Neural crest cell (in vitro differentiated cells): ENCODE results near the gene ARRDC3. TPM values are rescaled to one million over a fixed set of nuclear protein-coding genes. Genes with fewer than 3 reads are reported as not detected.
"Not testable (repeated sequence)": the region's sequence is repeated elsewhere in the genome, so short reads cannot be mapped to it uniquely, and the experiment has no call there.

ENCODE experiments used
- DNase-seq: peaks from one replicate; pipeline ENCODE4 v3.0.0; 2021; ENCODE audit warnings: low read depth, mixed read lengths, low spot score
- H3K27ac Mint-ChIP-seq: one replicate; pipeline ENCODE4 v1.8.0; 2021; ENCODE audit warnings: mild to moderate bottlenecking, mixed read lengths; ENCODE audit not compliant: unreplicated experiment
- H3K27me3 Mint-ChIP-seq: 2 replicates; pipeline ENCODE4 v1.8.0; 2021; ENCODE audit warnings: low read depth, mild to moderate bottlenecking, mixed read lengths
- H3K36me3 Mint-ChIP-seq: 2 replicates; pipeline ENCODE4 v1.8.0; 2021; ENCODE audit warnings: low read depth, mild to moderate bottlenecking, mixed read lengths
- H3K4me1 Mint-ChIP-seq: 2 replicates; pipeline ENCODE4 v1.8.0; 2021; ENCODE audit warnings: mixed read lengths
- H3K4me3 Mint-ChIP-seq: one replicate; pipeline ENCODE4 v1.8.0; 2021; ENCODE audit warnings: mild to moderate bottlenecking, mixed read lengths
- H3K9me3 Mint-ChIP-seq: 2 replicates; pipeline ENCODE4 v1.8.0; 2021; ENCODE audit warnings: mixed read lengths
- CTCF ChIP-seq: fragments of 200-600 bp; sonication (generic); conservative IDR thresholded peaks from 2 replicates; pipeline ENCODE4 v1.5.0; 2021; ENCODE audit warnings: antibody characterized with exemption, mild to moderate bottlenecking
- total RNA-seq: library from RNA; stranded (reverse); gene quantifications from 2 replicates; pipeline ENCODE4 v1.2.1, GENCODE V29; 2021

Gene ARRDC3
- total RNA-seq, 1 donor from 2014 or later = 59.7 TPM

DNA sequence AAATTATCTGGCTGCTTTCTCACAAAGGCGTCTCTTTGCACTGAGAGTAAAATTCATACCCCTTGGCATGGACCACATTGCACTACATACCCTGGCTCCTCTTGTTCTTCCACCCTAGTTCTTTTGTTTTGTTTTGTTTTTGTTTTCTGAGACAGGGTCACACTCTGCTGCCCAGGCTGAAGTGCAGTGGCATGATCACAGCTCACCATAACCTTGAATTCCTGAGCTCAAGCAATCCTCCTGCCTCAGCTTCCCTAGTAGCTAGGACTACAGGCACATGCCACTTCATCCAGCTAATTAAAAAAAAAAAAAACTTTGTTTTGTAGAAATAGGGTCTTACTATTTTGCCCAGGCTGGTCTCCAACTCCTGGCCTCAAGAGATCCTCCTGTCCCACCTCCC is 51.4 kb downstream of the ARRDC3 start:
- no peak for DNase-seq
- Mint-ChIP-seq H3K27ac (no peak overlapping the region), H3K36me3 (no peaks in the 10 kb centered on the region), H3K4me1 (peaks cover 5% of the 10 kb centered on the region), H3K9me3 (no peaks in the 10 kb centered on the region), H3K4me3 (no peak overlapping the region), H3K27me3 (no peaks in the 10 kb centered on the region)
- TF ChIP-seq CTCF = no peak

- H3K27me3 Mint-ChIP-seq = no peaks in the 10 kb centered on the region
- TF ChIP-seq CTCF = no peak
- H3K36me3 Mint-ChIP-seq = no peaks in the 10 kb centered on the region
- H3K27ac Mint-ChIP-seq = no peak overlapping the region
- no peak for DNase-seq
- no peak overlapping the region for H3K4me3 Mint-ChIP-seq
- peaks cover 9% of the 10 kb centered on the region for H3K4me1 Mint-ChIP-seq
- no peaks in the 10 kb centered on the region for H3K9me3 Mint-ChIP-seq
Observed at GRCh38 chr5:91329283-91329682, 53.8 kb downstream of the ARRDC3 start.

GRCh38 chr5:91328743-91329142 is 54.4 kb downstream of the ARRDC3 start:
- Mint-ChIP-seq H3K4me1 (peaks cover 13% of the 10 kb centered on the region), H3K36me3 (no peaks in the 10 kb centered on the region), H3K9me3 (no peaks in the 10 kb centered on the region), H3K27me3 (no peaks in the 10 kb centered on the region), H3K27ac (no peak overlapping the region), H3K4me3 (no peak overlapping the region)
- DNase-seq = no peak
- no peak for TF ChIP-seq CTCF

DNA sequence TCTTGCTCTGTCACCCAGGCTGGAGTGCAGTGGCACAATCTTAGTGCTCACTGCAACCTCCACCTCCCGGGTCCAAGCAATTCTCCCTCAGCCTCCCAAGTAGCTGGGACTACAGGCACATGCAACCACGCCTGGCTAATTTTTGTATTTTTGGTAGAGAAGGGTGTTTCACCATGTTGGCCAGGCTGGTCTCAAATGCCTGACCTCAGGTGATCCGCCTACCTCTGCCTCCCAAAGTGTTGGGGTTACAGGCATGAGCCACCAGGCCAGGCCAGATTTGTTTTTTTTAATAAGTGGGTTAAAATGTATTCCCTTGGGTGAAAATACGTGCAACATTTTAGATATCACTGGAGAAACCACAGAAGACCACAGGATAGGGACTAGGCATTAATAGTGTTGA is 60.1 kb downstream of the ARRDC3 start:
- not testable (repeated sequence) for H3K4me1 Mint-ChIP-seq, H3K9me3 Mint-ChIP-seq, H3K36me3 Mint-ChIP-seq, H3K27me3 Mint-ChIP-seq, DNase-seq, H3K4me3 Mint-ChIP-seq, H3K27ac Mint-ChIP-seq

DNA sequence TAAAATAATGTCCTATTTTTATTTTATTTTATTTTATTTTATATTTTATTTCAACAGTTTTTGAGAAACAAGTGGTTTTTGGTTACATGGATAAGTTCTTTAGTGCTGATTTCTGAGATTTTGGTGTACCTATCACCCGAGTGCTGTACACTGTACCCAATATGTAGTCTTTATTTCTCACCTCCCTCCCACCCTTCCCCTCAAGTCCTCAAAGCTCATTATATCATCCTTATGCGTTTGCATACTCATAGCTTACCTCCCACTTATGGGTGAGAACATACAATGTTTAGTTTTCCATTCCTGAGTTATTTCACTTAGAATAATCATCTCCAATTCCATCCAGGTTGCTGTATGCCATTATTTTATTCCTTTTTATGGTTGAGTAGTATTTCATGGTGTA is 63.5 kb downstream of the ARRDC3 start:
- no peak overlapping the region for H3K27ac Mint-ChIP-seq
- H3K4me3 Mint-ChIP-seq = no peak overlapping the region
- no peak for TF ChIP-seq CTCF
- peaks cover 9% of the 10 kb centered on the region for H3K4me1 Mint-ChIP-seq
- H3K9me3 Mint-ChIP-seq = no peaks in the 10 kb centered on the region
- no peaks in the 10 kb centered on the region for H3K36me3 Mint-ChIP-seq
- H3K27me3 Mint-ChIP-seq = no peaks in the 10 kb centered on the region
- DNase-seq = no peak

- no peak overlapping the region for H3K4me3 Mint-ChIP-seq
- H3K9me3 Mint-ChIP-seq = no peaks in the 10 kb centered on the region
- no peaks in the 10 kb centered on the region for H3K27me3 Mint-ChIP-seq
- no peak for DNase-seq
- H3K4me1 Mint-ChIP-seq = peaks cover 13% of the 10 kb centered on the region
- no peak for TF ChIP-seq CTCF
- H3K36me3 Mint-ChIP-seq = no peaks in the 10 kb centered on the region
- H3K27ac Mint-ChIP-seq = no peak overlapping the region
Observed at GRCh38 chr5:91318724-91319123, 64.4 kb downstream of the ARRDC3 start.
